GM21619 (cell line): ENCODE data around the gene UMOD.

Experiments used
- ATAC-seq: cut with Tn5 transposase; IDR thresholded peaks from one replicate; pipeline ENCODE4 v1.9.1; 2021; ENCODE audit not compliant: unreplicated experiment

The UMOD gene

DNA sequence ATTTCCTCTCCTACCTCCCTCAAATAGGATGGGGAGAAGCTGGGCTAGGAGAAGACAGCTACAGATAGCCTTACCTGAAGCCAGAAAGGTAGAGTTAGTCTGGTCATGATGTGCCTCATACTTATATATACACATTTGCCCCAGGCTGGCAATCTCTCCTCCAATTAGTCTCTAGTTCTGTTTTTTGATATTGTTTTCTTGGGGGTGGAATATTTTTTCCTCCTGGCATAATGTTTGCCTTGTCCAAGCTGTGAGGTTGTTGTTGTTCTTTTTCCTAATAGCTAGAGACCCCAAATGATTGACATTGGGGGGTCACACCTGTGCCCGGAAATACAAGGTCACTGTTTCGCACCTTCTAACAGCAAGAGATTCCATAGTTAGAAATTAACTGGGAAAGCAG, at the start of gene UMOD:
Gene UMOD, minus strand, starts transcription at position 101 of the 400 bp plus-strand sequence. CDS start 1,978 bp downstream, outside the sequence.
- no peak for ATAC-seq

DNA sequence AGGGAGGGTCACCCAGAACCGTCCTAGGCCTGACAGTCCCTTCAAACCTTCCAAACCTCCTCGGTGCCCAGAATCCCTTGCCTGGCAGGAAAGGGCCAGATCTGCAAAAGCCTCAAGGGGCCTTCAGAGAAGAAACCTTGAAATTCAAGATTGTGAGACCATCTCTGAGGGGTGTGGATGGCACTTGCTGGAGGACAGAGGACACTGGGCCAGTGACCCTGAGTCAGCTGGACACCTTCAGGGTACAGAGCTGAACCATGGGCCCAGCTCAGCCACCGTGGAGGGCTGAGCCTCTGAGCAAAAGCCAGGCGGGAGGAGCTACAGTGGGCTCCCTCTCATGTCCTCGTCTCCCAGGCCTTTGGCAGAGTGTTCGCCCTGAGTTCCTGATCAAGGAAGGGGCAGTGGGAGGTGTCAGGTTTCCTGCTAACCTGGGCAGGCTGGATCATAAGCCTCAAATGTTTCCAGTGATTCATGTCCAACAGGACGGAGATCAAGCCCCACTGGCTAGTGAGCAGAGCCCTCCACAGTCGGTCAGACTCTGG, 49.0 kb upstream of the UMOD start:
- no peak for ATAC-seq

- no peak for ATAC-seq
Measured at GRCh38 chr16:20401066-20401465, 48.6 kb upstream of the UMOD start.

GRCh38 chr16:20399185-20399584, 46.7 kb upstream of the UMOD start:
- ATAC-seq, result no peak

GRCh38 chr16:20398603-20399002, 46.1 kb upstream of the UMOD start:
- ATAC-seq, result no peak

DNA sequence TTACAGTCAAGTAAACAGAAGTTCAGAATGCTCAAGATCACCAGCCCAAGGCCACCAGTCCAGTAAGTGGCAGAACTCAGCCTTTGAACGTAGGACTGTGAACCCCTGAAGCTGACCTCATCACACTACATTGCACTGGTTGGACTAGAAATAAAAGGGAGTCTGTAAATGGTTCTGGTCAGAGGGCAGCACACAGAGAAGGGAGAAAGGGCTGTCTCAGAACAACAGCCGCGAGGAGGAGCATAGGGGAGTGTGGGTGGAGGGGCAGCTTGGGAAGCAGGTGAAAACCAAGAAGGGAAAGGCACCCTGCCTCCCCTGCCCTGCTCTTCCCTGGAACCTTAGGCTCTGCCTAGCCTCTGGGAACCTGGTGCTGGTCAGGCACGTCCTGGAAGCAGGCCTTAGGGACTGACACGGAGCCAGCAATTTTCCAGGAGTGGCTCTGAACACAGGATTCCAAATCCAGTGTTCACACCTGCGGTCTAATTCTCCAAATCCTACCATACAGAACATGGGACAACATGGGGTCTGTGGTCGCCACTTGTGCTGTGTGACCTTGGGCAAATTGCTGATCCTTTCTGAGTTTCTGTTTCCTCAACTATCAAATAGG, 45.1 kb upstream of the UMOD start:
- ATAC-seq, result no peak

DNA sequence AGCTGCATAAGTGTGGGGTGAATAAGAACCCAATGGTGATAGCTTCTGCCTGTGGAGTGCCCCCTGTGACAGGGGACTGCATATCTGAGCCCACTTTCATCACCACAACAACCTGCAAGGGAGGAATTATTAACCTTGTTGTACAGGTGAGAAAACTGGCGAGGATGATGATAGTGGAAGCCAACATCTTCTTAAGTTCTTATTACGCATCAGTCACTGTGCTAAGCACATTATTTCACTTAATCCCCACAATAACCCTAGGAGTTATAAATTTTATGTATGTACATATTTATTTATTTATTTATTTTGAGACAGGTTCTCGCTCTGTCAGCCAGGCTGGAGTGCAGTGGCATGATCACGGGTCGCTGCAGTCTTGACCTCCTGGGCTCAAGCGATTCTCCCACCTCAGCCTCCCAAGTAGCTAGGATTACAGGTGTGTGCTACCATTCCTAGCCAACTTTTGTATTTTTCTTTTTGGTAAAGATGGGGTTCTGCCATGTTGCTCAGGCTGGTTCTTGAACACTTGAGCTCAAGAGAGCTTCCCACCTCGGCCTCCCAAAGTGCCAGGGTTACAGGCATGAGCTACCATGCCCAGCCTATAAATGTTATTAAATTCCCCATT, 44.4 kb upstream of the UMOD start:
- ATAC-seq, result no peak

DNA sequence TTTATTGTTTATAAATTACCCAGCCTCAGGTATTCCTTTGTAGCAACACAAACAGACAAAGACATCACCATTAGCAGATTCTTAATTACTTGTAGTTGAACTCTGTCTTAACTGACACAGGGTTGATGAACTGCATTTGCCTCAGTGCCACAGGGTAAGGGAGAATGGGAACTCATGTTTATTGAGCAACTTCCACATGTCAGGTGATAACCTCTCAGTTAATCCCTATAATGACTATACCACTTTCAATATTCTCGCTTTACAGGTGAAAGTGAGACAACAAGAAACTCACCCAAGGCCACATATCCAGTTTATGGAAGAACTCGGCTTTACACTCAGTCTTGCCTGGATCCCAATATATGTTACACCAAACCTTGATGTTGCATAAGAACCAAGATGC, 43.4 kb upstream of the UMOD start:
- no peak for ATAC-seq

DNA sequence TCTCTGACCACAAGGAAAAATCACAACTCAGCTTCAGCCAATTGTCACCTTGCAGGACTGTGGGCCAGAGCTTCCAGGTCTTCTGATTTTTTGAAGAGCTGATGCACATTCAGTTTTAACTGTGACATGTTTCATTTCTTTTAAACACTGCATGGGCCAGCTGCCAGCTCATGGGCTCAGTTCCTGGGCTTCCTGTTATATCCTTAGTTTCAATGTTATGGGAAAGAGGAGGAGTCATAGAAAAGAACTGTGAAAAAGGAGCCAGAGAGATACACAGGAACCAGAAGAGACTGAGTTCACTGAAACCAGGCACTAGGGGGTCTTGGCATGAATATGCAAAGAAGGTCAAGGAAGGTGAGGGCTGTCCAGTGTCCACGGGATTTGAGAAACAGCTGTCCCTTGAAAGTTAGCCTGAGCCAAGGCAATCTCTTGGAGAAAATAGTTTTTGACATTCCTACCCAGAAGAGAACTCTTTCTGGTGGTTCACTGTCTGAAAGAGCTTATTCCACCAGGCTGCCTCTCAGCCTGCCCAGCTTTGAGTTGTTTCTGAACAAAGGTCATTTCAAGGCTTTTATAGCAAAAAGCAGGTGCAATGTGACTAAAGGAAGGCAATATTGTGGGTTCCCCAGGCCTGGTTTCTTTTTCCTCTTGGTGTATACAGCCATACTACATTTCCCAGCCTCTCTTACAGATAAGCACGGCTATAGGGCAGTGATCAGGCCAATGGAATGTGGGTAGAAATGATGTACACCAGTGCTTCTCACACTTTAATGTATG, 41.5 kb upstream of the UMOD start:
- ATAC-seq, result no peak

DNA sequence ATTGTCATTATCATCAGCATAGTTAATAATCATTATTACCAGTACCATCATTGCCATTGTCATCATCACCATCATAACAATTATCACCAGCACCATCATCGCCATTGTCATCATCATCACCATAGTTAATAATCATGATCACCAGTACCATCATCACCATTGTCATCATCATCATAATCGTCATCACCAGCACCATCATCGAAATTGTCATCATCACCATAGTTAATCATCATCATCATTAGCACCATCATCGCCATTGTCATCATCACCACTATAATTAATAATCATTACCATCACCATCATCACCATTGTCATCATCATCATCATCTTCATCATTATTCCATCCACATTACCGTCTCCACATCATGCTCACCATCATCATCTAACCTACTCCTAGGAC, 38.5 kb upstream of the UMOD start:
- ATAC-seq, result no peak

DNA sequence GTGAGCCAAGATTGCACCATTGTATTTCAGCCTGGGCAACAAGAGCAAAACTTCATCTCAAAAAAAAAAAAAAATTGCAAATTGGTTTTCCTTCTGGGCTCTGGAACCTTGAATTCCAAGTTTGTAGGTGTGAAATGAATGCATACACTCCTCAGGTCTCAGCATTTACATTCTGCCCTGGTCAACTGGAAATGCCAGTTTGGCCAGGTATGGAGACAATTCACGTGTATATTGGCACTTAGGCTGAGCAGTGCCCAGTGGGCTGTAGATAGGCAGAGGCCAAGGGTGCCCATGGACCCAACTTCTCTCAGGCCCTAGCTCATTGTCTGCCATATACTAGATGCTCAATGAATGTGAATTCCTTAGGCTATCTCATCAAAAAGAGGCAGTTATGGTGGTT, 36.3 kb upstream of the UMOD start:
- no peak for ATAC-seq

DNA sequence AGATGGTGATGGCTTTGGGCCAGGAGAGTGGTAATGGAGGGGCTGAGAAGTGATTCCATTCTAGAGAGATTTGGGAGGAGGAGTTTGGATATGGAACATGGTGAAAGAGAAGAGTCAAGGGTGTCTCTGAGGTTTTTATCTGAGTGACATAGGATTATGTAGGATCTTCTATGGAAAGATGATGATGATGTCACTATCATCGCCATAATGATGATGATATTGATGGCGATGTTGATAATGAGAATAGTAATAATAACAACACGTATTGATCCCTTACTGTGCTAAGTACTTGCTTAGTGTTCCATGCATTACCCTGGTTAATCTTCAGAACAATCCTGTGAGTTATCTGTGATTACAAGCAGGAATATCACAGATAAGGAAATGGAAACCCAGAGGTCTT, 35.5 kb upstream of the UMOD start:
- ATAC-seq, result no peak

DNA sequence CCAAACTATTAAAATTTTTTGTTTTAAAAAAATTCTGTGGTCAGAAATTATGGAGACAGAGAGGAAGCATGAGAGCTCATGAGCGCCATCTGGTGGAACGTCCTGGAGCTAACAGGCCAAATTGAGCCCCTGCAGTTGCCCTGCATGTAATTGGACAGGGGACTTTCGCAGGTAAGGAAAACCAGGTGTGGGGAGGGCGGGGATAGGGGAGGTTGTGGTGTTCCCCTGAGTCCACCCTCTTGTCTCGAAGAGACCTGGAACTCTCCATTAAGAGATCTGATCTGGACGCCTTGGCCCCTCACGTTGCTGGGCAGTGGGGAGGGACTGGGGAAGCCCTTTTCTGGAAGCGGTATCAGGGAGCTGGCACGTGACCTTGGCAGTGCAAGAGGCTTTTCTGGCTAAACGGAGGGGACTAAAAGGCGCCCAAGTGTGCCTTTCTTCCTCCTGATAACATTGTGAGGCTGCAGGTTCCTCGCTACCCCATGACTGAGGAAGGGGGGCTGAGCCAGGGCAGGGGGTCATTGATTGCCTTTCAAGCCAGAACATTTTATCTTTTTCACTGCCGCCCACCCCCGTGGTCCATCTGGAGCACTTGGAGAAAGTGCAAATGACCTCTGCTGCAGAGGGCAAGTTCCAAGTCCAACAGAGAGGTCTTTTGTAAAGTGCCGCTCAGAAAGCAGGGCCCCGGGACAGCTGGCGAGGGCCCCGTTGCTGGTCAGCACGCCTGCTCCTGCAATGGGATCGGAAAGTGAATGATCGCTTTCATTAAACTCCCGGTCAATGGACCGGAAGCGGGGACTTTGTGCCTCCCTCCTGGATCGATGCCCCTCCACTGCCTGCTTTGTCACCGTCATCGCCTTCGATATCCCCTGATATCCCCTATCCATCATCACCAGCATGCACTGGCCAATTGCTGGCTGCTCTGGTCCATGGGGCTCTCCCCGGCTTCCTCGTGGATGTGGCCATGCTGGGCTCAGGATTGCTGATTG, 33.6 kb upstream of the UMOD start:
- ATAC-seq, result no peak

DNA sequence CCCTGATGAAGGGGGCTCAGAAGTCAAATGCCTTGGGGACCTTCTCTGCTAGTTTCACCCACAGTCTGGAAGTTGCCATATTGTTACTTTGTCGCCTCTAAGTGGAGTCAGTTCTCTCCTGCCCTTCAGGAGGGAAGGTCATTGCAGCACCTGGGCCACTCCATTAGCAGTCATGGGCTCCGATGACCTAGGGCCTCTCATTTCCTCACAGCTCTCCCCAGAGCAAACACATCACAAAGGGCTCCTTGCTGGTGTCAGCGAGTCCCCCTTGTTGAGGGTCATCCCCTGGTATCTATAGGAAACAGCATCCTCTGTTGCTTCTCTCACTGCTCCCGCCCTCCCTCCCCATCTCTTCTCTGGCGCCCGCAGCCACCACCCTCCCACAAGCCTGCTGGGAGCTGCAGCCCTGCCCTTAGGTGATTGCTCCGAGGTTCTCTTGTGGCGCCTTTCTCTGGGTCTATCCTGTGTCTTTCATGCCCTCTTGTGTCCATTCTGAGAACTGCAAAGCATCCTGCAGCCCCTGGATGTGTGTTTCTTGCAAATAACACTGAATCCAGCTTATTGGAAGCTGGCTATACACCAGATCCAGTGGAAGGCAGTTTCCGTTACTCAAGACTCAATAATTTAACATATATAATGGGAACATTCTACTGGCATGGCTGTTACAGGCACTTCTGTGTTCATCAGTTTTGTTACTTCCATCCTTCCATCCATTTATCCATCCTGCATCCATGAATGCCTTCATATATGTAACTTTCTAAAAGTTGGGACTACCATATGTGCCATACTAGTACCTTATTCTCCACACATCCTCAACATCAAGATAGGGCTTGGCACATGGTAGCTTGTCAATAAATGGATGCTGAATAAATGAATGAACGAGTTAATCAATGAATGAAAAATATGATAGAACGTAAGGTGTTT, 30.9 kb upstream of the UMOD start:
- no peak for ATAC-seq

DNA sequence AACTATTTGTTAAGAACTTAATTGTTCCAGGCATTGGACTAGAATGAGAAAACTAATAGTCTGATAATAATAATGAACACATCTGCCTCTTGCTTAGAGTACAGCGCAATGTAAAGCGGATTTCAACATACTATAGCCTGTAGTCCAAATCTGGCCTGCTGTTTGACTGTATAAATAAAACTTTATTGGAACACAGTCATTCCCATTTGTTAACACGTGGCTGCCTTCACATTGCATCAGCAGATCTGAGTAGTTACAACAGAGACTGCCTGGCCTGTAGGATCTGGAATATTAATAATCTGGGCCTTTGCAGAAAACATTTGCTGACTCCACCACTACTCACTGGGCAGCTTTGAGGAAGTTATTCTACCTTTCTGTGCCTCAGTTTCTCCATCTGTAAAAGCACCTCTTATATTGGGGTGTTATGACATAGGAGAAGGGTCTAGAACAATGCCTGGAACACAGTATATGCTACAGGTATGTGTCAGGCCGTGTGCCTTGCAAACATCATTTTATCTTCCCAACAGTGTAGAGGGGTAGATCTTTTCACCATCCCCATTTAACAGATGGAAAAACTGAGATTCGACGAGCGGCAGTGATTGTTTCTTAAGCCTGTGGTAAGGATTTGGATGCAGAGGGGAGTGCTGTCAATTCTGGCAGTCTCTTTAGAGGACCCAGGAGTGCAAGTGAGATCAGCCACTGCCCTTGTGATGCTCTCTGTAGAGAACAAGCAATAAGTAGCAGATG, 29.9 kb upstream of the UMOD start:
- ATAC-seq, result no peak

DNA sequence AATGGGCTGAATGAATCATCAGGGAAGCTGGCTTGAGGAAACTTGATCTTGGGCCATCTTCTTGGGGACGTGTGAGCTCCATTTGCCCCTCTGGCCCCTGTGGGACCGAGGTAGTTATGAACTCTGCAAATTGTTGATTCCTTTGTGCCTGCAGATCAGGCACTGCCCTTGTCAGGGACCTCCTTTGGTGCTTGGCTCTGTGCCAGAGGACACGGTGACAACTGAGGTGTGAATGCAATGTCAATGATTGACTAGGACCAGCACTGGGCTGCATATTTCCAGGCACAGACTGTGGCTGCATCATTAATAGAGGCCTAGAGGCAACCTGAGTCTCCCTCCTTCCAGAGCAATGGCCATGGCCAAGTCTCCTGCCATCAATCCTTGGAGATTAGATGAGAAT, 28.3 kb upstream of the UMOD start:
- ATAC-seq, result no peak

DNA sequence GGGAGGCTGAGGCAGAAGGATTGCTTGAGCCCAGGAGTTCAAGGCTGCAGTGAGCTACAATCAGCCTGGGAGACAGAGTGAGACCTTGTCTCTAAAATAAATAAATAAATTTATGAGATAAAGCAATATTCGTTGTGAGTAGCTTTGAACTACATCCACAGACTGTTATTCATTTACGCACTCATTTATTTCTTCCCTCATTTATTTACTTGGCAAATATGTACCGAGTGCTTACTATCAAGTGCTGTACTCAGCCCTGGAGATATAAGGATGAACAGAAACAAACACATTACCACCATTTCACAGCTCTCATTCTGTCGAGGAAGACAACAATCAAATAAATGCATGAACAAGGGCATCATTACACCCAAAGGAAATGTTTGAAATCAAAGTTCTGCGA, 24.7 kb upstream of the UMOD start:
- no peak for ATAC-seq

DNA sequence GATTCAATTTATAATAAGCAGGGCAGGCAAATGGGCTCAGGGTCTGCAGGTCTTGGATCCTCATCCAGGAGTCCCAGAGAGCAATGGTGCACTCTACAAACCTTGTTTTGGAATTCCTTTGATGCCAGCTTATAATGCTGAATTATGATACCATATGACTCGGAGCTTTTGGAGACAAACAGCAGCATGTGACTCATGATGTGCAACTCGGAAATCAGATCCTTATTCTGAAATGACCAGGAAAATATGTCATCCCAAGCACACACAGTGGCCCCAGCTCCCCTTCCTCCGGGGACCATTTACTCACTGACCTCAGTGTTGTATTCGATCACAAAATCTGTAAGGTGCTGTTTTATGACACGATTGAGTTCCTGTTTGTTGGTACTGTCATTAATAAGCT, 20.2 kb upstream of the UMOD start:
- no peak for ATAC-seq

DNA sequence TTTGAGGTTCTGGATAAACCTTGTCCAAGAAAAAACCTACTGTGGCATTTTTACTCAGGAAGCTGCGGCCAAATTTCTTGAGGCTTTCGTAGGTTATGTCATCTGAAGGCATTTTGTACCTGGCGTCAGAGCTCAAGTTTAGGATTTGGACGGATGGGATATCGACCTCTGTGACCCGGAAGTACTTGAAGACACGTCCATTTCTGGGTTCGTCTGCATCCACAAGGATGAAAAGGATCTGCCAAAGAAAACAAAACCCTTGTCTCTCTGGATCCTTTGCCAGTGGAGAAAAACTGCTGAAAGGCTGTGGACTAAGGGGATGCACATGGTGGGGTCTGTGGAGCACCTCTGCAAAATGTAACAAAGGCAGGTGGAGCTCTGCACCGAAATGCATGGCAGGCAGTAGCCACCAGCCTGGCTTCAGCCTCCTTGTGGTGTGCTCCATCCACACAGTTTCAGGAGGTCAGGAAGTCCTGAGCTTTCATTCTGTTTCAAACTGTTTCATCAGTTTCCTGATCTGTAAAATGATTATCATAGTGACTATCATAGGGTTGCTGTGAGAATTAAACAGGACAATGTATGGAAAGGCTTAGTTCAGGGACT, 17.0 kb upstream of the UMOD start:
- no peak for ATAC-seq
